GM23248 (cell line): ENCODE results near the gene ZNF219.

Experiments used
- EZH2 ChIP-seq: fragments of 200-600 bp; sonication (generic); IDR thresholded peaks from 2 replicates; pipeline ENCODE4 v1.6.1; 2018; ENCODE audit warnings: antibody characterized with exemption, mild to moderate bottlenecking; ENCODE audit not compliant: insufficient read depth, poor library complexity, severe bottlenecking
- EZH2phosphoT487 ChIP-seq: fragments of 200-600 bp; sonication (generic); IDR thresholded peaks from 2 replicates; pipeline ENCODE4 v1.6.1; 2018; ENCODE audit warnings: antibody characterized with exemption, moderate library complexity, mild to moderate bottlenecking, low read depth; ENCODE audit not compliant: insufficient read depth

DNA sequence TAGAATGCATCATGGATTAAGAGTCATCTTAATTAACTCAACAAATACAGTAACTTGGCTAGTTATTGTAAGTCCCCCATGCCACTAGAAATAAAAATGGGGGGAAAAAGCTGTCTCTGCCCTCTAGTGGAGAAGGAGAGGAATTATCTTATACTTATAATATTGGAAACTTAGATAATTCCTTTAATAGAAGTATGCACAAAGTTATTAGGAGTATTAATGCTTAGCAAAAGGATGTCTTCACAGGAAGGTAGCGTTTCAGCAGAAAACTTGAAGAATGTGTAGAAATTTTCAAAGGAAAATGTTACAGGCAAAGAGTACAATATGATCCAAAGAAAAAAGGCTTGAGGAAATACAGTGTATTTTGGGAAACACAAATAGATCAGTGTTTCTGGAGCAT lies 37.6 kb upstream of the ZNF219 start:
- TF ChIP-seq EZH2 (no peak), EZH2phosphoT487 (no peak)
